A549 (cell line): ENCODE measurements around the gene ARL6IP5. TPM values are rescaled to one million over a fixed set of nuclear protein-coding genes. Genes with fewer than 3 reads are reported as not detected.

Source experiments
- ATAC-seq, 2 experiments: fragments of 200-7000 bp in 1 of 2; fragments of >200 bp in 1 of 2; cut with Nextera tagmentation in 1 of 2; cut with Tn5 transposase in 1 of 2; 3 replicates each; pipeline versions ENCODE4 v1.8.0 to v1.9.1; 2018 to 2020; ENCODE audit warnings: mild to moderate bottlenecking in 1 of 2, moderate library complexity in 1 of 2
- CTCF ChIA-PET: fragments of 300-600 bp; sonication (Branson Sonifier 250); formaldehyde crosslinking; extraction: SDS; loops from one replicate; lab custom pipeline; 2021; ENCODE audit warnings: antibody characterized with exemption, inconsistent platforms; lab: Yijun Ruan, JAX
- POLR2A ChIA-PET: fragments of 350-600 bp; formaldehyde crosslinking; extraction: SDS; loops from one replicate; lab custom pipeline; 2021; ENCODE audit warnings: antibody characterized with exemption, inconsistent platforms; lab: Yijun Ruan, JAX
- DNase-seq, 2 experiments: peaks; one replicate each; pipeline versions ENCODE4 v3.0.0 to v3.0.0-alpha.2; 2011 to 2016; ENCODE audit warnings: low read depth in 1 of 2, low spot score in 1 of 2
- FAIRE-seq: peaks from 2 replicates; lab custom pipeline; 2011; peaks lifted over from hg19 to GRCh38; lab: Jason Lieb, UNC
- H3K27ac ChIP-seq, 2 experiments: fragments of >200 bp; sonication (Bioruptor Twin); formaldehyde crosslinking; 3 replicates each; pipeline ENCODE4 v1.5.1; 2016 to 2017
- H3K4me1 ChIP-seq: fragments of >200 bp; sonication (Bioruptor Twin); formaldehyde crosslinking; 3 replicates; pipeline ENCODE4 v1.6.1; 2016
- H3K4me2 ChIP-seq: fragments of >200 bp; sonication (Bioruptor Twin); formaldehyde crosslinking; 3 replicates; pipeline ENCODE4 v1.6.1; 2016
- H3K4me3 ChIP-seq: fragments of >200 bp; sonication (Bioruptor Twin); formaldehyde crosslinking; 3 replicates; pipeline ENCODE4 v1.5.1; 2016
- H3K9me3 ChIP-seq: fragments of >200 bp; sonication (Bioruptor Twin); formaldehyde crosslinking; 3 replicates; pipeline ENCODE4 v1.6.1; 2016
- CBX8 ChIP-seq: fragments of 200-600 bp; sonication (generic); IDR thresholded peaks from 2 replicates; pipeline ENCODE4 v1.6.1; 2016
- EHF ChIP-seq: fragments of 250-450 bp; sonication (Bioruptor Pico); IDR thresholded peaks from 2 replicates; pipeline ENCODE4 v1.5.0; 2020; ENCODE audit warnings: mild to moderate bottlenecking
- ESRRA ChIP-seq: fragments of 150-350 bp; IDR thresholded peaks from 2 replicates; pipeline ENCODE4 v1.6.1; 2014; ENCODE audit warnings: mild to moderate bottlenecking, low read length, borderline replicate concordance
- FOXS1 ChIP-seq: fragments of 250-450 bp; sonication (Bioruptor Pico); IDR thresholded peaks from 2 replicates; pipeline ENCODE4 v1.5.0; 2020; ENCODE audit warnings: mild to moderate bottlenecking, moderate library complexity
- GATA3 ChIP-seq: IDR thresholded peaks from 2 replicates; pipeline ENCODE4 v1.6.1; 2012; ENCODE audit warnings: borderline replicate concordance
- HDAC2 ChIP-seq: fragments of 200-600 bp; sonication (generic); IDR thresholded peaks from 2 replicates; pipeline ENCODE4 v1.6.1; 2016
- HEYL ChIP-seq: fragments of 250-450 bp; sonication (Bioruptor Pico); IDR thresholded peaks from 2 replicates; pipeline ENCODE4 v1.8.0; 2021; ENCODE audit warnings: mild to moderate bottlenecking, moderate library complexity
- HOXA7 ChIP-seq: fragments of 250-450 bp; sonication (Bioruptor Pico); IDR thresholded peaks from 2 replicates; pipeline ENCODE4 v1.5.0; 2020; ENCODE audit warnings: mild to moderate bottlenecking, moderate library complexity
- HOXB13 ChIP-seq: fragments of 250-450 bp; sonication (Bioruptor Pico); IDR thresholded peaks from 2 replicates; pipeline ENCODE4 v1.5.0; 2020; ENCODE audit warnings: low read depth, mild to moderate bottlenecking, moderate library complexity
- HOXB5 ChIP-seq: fragments of 250-450 bp; sonication (Bioruptor Pico); IDR thresholded peaks from 2 replicates; pipeline ENCODE4 v1.5.0; 2020; ENCODE audit warnings: mild to moderate bottlenecking, moderate library complexity
- JUNB ChIP-seq: fragments of >200 bp; sonication (Bioruptor Twin); formaldehyde crosslinking; IDR thresholded peaks from 2 replicates; pipeline ENCODE4 v1.6.1; 2016
- MAFK ChIP-seq: fragments of 450-650 bp; IDR thresholded peaks from 2 replicates; pipeline ENCODE4 v1.6.1; 2014; ENCODE audit not compliant: partially characterized antibody
- MAZ ChIP-seq: fragments of 150-350 bp; IDR thresholded peaks from 2 replicates; pipeline ENCODE4 v1.6.1; 2014; ENCODE audit warnings: antibody characterized with exemption, low read depth, low read length, borderline replicate concordance
- NFE2L2 ChIP-seq: fragments of 150-350 bp; conservative IDR thresholded peaks from 2 replicates; pipeline ENCODE4 v1.6.1; 2014; ENCODE audit warnings: low read length
- NPAS2 ChIP-seq: fragments of 250-450 bp; sonication (Bioruptor Pico); IDR thresholded peaks from 2 replicates; pipeline ENCODE4 v1.8.0; 2022; ENCODE audit warnings: mild to moderate bottlenecking, moderate library complexity, borderline replicate concordance
- NR3C1 ChIP-seq: fragments of >200 bp; sonication (Bioruptor Twin); formaldehyde crosslinking; IDR thresholded peaks from 3 replicates; pipeline ENCODE4 v1.6.1; 2017
- POLR2A ChIP-seq: IDR thresholded peaks from 2 replicates; pipeline ENCODE4 v1.6.1; 2012; ENCODE audit warnings: mild to moderate bottlenecking, low read length
- RCOR1 ChIP-seq: fragments of 150-350 bp; IDR thresholded peaks from 2 replicates; pipeline ENCODE4 v1.6.1; 2014; ENCODE audit warnings: antibody characterized with exemption, low read length, low read depth
- SMC3 ChIP-seq: fragments of >200 bp; sonication (Bioruptor Twin); formaldehyde crosslinking; IDR thresholded peaks from 3 replicates; pipeline ENCODE4 v1.6.1; 2018; ENCODE audit warnings: inconsistent platforms
- TFCP2L1 ChIP-seq: fragments of 250-450 bp; sonication (Bioruptor Pico); IDR thresholded peaks from 2 replicates; pipeline ENCODE4 v1.5.0; 2021; ENCODE audit warnings: mild to moderate bottlenecking
- TP53 ChIP-seq: fragments of 250-450 bp; sonication (Bioruptor Pico); IDR thresholded peaks from 2 replicates; pipeline ENCODE4 v1.5.0; 2021; ENCODE audit warnings: mild to moderate bottlenecking, moderate library complexity
- ZNF302 ChIP-seq: fragments of 250-450 bp; sonication (Bioruptor Pico); IDR thresholded peaks from 2 replicates; pipeline ENCODE4 v1.9.0; 2021; ENCODE audit warnings: inconsistent platforms, mild to moderate bottlenecking, moderate library complexity
- ZSCAN20 ChIP-seq: fragments of 250-450 bp; sonication (Bioruptor Pico); IDR thresholded peaks from 2 replicates; pipeline ENCODE4 v1.8.0; 2022; ENCODE audit warnings: mild to moderate bottlenecking, moderate library complexity
- WGBS: methylation state at CpG from one replicate; pipeline ENCODE4 v1.1.6; 2017; ENCODE audit errors: missing lambda C conversion rate; 5-methylcytosine and 5-hydroxymethylcytosine counted together
- polyA plus RNA-seq, 4 experiments: library from polyadenylated mRNA; depleted of rRNA in 3 of 4; stranded (reverse); fragments of >200 nt; fragmentation: RNase III in 1 of 4; extraction: RNeasy Plus Mini Kit Qiagen cat#74134 plus additional on column Dnase treatment in 1 of 4; gene quantifications; 2 replicates in 3 of 4; 3 replicates in 1 of 4; pipeline ENCODE4 v1.2.3, GENCODE V29; 2011 to 2017
- TF ChIP-seq, protein P1 (sequence below): IDR thresholded peaks from 2 replicates; pipeline ENCODE4 v1.6.1; 2012; ENCODE audit warnings: low read depth, borderline replicate concordance
- TF ChIP-seq, protein P2 (sequence below): fragments of >200 bp; sonication (Bioruptor Twin); formaldehyde crosslinking; IDR thresholded peaks from 3 replicates; pipeline ENCODE4 v1.6.1; 2016
- TF ChIP-seq, protein P3 (sequence below): fragments of 450-650 bp; IDR thresholded peaks from 2 replicates; pipeline ENCODE4 v1.6.1; 2014; ENCODE audit warnings: antibody characterized with exemption
- TF ChIP-seq, protein P4 (sequence below): IDR thresholded peaks from 2 replicates; pipeline ENCODE4 v1.6.1; 2012
- TF ChIP-seq, protein P5 (sequence below): IDR thresholded peaks from 2 replicates; pipeline ENCODE4 v1.6.1; 2012

Gene ARL6IP5
- polyA plus RNA-seq, 2 of the 4 experiments (the other 2 are of a cell fraction) = 73.8 to 109 TPM

DNA sequence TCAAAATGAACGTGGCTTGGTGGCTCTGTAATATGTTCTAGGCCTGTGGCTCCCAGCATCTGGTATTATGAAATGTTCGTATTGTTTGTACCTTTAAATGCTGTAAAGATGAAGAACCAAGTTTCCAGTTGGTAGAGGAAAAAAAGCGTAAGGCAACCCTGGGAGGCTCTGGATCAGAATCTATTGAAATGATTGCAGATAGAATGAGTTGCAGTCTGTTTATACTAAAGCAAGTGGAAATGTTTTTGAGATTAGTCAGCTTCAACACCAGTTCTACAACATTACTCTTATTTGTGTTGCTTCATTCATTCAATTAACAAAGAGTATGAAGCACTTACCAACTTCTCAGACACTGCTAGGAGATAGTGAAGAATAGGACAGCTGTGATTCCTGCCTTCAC is 5.3 kb downstream of the ARL6IP5 start:
- TF ChIP-seq, protein P1, sequence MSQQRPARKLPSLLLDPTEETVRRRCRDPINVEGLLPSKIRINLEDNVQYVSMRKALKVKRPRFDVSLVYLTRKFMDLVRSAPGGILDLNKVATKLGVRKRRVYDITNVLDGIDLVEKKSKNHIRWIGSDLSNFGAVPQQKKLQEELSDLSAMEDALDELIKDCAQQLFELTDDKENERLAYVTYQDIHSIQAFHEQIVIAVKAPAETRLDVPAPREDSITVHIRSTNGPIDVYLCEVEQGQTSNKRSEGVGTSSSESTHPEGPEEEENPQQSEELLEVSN = no peak
- TF ChIP-seq TP53 (CRISPR knock-in tag) (no peak), NR3C1 (no peak), ZNF302 (CRISPR knock-in tag) (no peak), HOXA7 (CRISPR knock-in tag) (no peak), CBX8 (no peak)
- TF ChIP-seq, all 56 proteins: peak for 0
- peak overlapping the region in 1 of 2 experiments; percentile 29; a peak in 3 of 6 replicates for H3K27ac ChIP-seq
- DNase-seq (no peak), ATAC-seq (no peak), FAIRE-seq (no peak)
- no peaks in the 10 kb centered on the region for H3K9me3 ChIP-seq
- WGBS = 71% methylated on average over 3 of the region's 3 CpGs
- peak overlapping the region; percentile 59 for H3K4me2 ChIP-seq
- H3K4me1 ChIP-seq = peaks cover 45% of the 10 kb centered on the region
- ChIA-PET POLR2A (no interaction called here), CTCF (interaction anchor here (0.9 to 1.6 kb wide), 2 partner anchors 9 to 71 kb away, joined by 4 read pairs; no protein-coding TSS in a partner anchor)
- H3K4me3 ChIP-seq = no peak overlapping the region

DNA sequence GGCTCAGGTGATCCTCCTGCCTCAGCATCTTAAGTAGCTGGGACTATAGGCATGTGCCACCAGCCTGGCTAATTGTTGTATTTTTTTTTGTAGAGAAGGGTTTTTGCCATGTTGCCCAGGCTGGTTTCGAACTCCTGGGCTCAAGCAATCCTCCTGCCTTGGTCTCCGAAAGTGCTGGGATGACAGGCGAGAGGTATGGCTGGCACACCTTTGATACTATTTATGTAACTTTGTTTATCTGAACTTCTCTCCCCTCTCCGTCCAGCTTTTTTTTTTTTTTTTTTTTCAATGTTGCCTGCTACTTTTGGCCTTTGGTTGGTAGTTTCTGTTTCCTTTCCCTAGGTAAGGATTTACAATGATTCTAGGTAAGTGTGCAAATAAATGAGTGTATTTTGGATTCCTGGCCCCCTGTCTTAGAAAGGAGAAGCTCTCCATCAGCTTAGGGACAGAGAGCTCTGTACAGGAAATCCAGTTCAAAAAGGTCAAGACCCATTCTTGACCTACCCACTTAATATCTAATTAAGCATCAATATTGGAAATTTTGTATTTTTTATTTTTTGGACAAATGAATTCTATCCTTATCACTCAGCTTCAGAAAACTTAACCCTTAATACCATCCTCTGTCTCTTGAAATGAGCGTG is 6.8 kb downstream of the ARL6IP5 start:
- ChIA-PET POLR2A (no interaction called here), CTCF (no interaction called here)
- Histone ChIP-seq H3K4me2 (no peak overlapping the region), H3K4me1 (peaks cover 45% of the 10 kb centered on the region), H3K9me3 (no peaks in the 10 kb centered on the region), H3K27ac (no peak overlapping the region), H3K4me3 (no peak overlapping the region)
- DNase-seq (no peak), FAIRE-seq (no peak), ATAC-seq (no peak)
- 90% methylated on average over 5 of the region's 5 CpGs for WGBS
- no peak for TF ChIP-seq NFE2L2
- TF ChIP-seq JUNB = no peak
- TF ChIP-seq HOXB5 (CRISPR knock-in tag) = no peak
- no peak for TF ChIP-seq POLR2A
- TF ChIP-seq, protein P2, sequence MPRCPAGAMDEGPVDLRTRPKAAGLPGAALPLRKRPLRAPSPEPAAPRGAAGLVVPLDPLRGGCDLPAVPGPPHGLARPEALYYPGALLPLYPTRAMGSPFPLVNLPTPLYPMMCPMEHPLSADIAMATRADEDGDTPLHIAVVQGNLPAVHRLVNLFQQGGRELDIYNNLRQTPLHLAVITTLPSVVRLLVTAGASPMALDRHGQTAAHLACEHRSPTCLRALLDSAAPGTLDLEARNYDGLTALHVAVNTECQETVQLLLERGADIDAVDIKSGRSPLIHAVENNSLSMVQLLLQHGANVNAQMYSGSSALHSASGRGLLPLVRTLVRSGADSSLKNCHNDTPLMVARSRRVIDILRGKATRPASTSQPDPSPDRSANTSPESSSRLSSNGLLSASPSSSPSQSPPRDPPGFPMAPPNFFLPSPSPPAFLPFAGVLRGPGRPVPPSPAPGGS = no peak
- no peak for TF ChIP-seq GATA3
- no peak for TF ChIP-seq ZSCAN20 (CRISPR knock-in tag)
- TF ChIP-seq ESRRA = no peak
- TF ChIP-seq HDAC2 = no peak
- no peak for TF ChIP-seq HEYL (CRISPR knock-in tag)
- no peak for TF ChIP-seq SMC3
- no peak for TF ChIP-seq ZNF302 (CRISPR knock-in tag)
- TF ChIP-seq, protein P3, sequence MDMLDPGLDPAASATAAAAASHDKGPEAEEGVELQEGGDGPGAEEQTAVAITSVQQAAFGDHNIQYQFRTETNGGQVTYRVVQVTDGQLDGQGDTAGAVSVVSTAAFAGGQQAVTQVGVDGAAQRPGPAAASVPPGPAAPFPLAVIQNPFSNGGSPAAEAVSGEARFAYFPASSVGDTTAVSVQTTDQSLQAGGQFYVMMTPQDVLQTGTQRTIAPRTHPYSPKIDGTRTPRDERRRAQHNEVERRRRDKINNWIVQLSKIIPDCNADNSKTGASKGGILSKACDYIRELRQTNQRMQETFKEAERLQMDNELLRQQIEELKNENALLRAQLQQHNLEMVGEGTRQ = no peak
- TF ChIP-seq HOXB13 (CRISPR knock-in tag) = no peak
- TF ChIP-seq, protein P4, sequence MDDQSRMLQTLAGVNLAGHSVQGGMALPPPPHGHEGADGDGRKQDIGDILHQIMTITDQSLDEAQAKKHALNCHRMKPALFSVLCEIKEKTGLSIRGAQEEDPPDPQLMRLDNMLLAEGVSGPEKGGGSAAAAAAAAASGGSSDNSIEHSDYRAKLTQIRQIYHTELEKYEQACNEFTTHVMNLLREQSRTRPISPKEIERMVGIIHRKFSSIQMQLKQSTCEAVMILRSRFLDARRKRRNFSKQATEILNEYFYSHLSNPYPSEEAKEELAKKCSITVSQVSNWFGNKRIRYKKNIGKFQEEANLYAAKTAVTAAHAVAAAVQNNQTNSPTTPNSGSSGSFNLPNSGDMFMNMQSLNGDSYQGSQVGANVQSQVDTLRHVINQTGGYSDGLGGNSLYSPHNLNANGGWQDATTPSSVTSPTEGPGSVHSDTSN = no peak

DNA sequence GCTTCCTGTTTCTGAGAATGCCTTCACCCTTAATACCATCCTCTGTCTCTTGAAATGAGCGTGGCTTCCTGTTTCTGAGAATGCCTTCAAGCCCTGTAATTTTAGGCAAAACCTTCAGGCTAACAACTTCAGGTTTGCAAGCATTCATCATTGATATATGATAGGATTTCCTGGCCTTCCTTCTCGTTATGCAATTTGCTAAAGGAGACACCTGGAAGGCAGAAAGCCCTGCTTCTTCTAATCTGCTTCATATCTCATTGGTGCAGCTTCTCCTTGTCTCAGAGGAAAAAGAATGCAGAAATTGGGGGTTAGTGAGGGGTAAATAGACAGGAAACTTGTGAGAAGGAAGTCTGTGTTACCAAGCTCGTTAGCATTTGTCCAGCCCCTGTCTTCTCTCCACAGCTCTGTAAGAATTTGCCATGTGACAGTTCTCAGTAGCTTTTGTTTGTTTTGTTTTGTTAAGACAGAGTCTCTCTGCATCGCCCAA is 7.3 kb downstream of the ARL6IP5 start:
- Histone ChIP-seq H3K4me2 (no peak overlapping the region), H3K9me3 (no peaks in the 10 kb centered on the region), H3K27ac (no peak overlapping the region), H3K4me3 (no peak overlapping the region), H3K4me1 (peaks cover 41% of the 10 kb centered on the region)
- 75% methylated on average over 4 of the region's 4 CpGs for WGBS
- CTCF ChIA-PET = no interaction called here
- POLR2A ChIA-PET = no interaction called here
- ATAC-seq = no peak
- DNase-seq = no peak
- no peak for FAIRE-seq
- TF ChIP-seq NFE2L2 (no peak), NPAS2 (CRISPR knock-in tag) (no peak), TFCP2L1 (no peak), MAFK (no peak), GATA3 (no peak), EHF (CRISPR knock-in tag) (no peak), HOXB13 (CRISPR knock-in tag) (no peak), RCOR1 (no peak), TP53 (CRISPR knock-in tag) (no peak), FOXS1 (no peak), MAZ (no peak)
- TF ChIP-seq, protein P5, sequence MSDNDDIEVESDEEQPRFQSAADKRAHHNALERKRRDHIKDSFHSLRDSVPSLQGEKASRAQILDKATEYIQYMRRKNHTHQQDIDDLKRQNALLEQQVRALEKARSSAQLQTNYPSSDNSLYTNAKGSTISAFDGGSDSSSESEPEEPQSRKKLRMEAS = no peak
- TF ChIP-seq, protein P3 = no peak
- TF ChIP-seq, protein P1 = no peak
